ENCODE results near the gene PNKP.

DNA sequence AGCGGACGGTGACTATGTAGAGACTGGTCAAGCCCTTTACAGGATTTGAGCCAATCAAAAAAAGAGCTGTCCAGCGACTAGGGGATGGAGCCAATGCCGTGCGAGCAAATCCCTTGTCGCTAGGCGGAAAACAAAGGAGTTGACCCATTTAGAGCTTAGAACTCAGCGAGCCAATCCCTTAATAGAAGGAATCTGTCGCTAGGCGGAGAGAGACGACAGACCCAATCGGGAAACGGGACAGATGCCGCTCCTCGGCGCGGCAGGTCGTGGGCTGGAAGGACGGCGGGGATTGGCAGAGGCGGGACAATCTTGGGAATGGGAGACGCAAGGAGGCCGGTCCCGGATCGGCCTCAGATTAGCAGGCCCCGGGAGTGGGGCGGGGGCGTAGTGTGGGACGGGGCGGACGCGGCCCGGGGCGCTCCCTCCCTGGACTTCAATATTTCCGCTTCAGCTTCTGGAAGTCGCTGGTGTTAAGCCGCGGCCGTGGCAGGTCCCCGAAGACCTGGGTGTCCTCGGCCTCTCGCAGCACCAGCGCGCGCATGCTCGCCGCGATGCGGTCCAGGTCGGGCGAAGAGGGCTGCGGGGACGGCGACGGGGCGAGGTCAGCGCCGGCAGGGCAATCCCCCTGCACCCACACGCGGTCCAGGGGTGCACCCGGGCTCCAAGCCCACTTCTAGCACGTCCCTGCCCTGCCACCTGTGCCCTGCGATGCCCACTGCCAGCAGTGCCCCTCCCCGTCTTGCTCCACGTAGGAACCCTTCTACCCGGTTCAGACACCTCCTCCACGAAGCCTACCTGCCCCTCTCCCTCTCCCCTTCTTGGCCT is 2.3 kb upstream of the PNKP start:
- TF ChIP-seq MAFF (IDR thresholded peaks at IDR 0.05; ENCODE audit: low read length) (no peak), ZBTB34 (CRISPR knock-in tag; IDR thresholded peaks at IDR 0.05) (no peak), EZH2 (IDR thresholded peaks at IDR 0.05; ENCODE audit: borderline replicate concordance, low read depth, low read length) (no peak), GATAD2B (IDR thresholded peaks at IDR 0.05; ENCODE audit: borderline replicate concordance) (no peak)
- TF ChIP-seq, protein P1, sequence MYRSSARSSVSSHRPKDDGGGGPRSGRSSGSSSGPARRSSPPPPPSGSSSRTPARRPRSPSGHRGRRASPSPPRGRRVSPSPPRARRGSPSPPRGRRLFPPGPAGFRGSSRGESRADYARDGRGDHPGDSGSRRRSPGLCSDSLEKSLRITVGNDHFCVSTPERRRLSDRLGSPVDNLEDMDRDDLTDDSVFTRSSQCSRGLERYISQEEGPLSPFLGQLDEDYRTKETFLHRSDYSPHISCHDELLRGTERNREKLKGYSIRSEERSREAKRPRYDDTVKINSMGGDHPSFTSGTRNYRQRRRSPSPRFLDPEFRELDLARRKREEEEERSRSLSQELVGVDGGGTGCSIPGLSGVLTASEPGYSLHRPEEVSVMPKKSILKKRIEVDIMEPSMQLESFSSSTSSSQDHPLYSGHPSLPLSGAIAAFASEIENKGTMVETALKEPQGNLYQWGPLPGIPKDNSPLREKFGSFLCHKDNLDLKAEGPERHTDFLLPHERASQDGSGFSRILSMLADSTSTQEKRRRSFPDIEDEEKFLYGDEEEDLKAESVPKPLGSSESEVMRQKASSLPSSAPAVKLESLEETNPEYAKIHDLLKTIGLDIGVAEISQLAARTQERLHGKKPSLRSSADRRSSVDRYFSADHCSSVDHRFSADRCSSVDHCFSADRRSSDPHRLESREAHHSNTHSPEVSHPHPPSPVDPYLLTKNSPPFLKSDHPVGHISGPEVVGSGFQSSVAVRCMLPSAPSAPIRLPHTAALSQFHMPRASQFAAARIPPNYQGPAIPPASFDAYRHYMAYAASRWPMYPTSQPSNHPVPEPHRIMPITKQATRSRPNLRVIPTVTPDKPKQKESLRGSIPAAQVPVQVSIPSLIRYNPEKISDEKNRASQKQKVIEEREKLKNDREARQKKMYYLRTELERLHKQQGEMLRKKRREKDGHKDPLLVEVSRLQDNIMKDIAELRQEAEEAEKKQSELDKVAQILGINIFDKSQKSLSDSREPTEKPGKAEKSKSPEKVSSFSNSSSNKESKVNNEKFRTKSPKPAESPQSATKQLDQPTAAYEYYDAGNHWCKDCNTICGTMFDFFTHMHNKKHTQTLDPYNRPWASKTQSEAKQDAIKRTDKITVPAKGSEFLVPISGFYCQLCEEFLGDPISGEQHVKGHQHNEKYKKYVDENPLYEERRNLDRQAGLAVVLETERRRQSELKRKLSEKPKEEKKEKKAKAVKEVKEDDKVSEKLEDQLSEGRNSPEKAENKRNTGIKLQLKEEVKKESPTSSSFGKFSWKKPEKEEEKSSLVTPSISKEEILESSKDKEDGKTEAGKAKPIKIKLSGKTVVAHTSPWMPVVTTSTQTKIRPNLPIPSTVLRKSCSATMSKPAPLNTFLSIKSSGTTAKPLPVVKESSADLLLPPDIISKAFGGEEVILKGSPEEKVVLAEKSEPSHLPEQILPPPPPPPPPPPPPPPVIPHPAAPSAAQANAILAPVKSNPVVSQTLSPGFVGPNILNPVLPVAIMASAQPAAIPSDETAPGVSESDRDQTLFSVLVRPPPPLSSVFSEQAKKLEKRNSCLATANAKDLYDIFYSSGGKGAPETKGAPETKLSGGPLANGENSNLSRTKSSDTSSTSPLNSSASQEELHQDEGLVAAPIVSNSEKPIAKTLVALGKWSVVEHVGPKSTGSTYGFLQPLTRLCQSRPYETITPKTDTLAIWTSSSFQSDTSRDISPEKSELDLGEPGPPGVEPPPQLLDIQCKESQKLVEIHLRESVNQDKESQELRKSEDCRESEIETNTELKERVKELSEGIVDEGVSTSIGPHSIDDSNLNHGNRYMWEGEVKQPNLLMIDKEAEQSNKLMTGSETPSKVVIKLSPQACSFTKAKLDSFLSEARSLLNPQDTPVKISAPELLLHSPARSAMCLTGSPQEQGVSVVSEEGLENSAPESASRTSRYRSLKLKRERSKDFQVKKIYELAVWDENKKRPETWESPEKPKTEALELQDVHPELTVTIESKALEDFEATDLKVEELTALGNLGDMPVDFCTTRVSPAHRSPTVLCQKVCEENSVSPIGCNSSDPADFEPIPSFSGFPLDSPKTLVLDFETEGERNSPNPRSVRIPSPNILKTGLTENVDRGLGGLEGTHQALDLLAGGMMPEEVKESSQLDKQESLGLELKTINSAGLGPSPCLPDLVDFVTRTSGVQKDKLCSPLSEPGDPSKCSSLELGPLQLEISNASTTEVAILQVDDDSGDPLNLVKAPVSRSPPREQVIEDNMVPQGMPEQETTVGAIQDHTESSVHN (IDR thresholded peaks at IDR 0.05; ENCODE audit: borderline replicate concordance in 1 of 2, low read depth in 1 of 2): no peak
